ENCODE measurements around the gene DMBT1. TPM values are rescaled to one million over a fixed set of nuclear protein-coding genes. Genes with fewer than 3 reads are reported as not detected.

Gene DMBT1
- total RNA-seq, 2 experiments from 2014 or later = not detected

- H3K4me1 ChIP-seq (ENCODE audit: insufficient read depth, low read length, poor library complexity, severe bottlenecking) = no peaks in the 10 kb centered on the region
- ChIA-PET POLR2A (no interaction called here), CTCF (ENCODE audit: unreplicated experiment) (no interaction called here)
- H3K4me3 ChIP-seq (ENCODE audit: low read depth, low read length, poor library complexity, severe bottlenecking) = no peak overlapping the region
- no TSS peak for BruUV-seq (replicated peaks)
- no peaks in the 10 kb centered on the region for H3K79me2 ChIP-seq (ENCODE audit: insufficient read depth, low read depth, low read length)
- H3K36me3 ChIP-seq (ENCODE audit: insufficient read depth, low read length) = no peaks in the 10 kb centered on the region
- H3K4me2 ChIP-seq (ENCODE audit: low read length) = no peak overlapping the region
- H3K27ac ChIP-seq (ENCODE audit: low read depth, low read length, poor library complexity, severe bottlenecking) = no peak overlapping the region
- no peaks in the 10 kb centered on the region for H3K9me3 ChIP-seq (ENCODE audit: low read length)
- no peak overlapping the region for H2AFZ ChIP-seq (ENCODE audit: low read length)
- TF ChIP-seq, protein P1, sequence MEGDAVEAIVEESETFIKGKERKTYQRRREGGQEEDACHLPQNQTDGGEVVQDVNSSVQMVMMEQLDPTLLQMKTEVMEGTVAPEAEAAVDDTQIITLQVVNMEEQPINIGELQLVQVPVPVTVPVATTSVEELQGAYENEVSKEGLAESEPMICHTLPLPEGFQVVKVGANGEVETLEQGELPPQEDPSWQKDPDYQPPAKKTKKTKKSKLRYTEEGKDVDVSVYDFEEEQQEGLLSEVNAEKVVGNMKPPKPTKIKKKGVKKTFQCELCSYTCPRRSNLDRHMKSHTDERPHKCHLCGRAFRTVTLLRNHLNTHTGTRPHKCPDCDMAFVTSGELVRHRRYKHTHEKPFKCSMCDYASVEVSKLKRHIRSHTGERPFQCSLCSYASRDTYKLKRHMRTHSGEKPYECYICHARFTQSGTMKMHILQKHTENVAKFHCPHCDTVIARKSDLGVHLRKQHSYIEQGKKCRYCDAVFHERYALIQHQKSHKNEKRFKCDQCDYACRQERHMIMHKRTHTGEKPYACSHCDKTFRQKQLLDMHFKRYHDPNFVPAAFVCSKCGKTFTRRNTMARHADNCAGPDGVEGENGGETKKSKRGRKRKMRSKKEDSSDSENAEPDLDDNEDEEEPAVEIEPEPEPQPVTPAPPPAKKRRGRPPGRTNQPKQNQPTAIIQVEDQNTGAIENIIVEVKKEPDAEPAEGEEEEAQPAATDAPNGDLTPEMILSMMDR (conservative IDR thresholded peaks at IDR 0.05; ENCODE audit: low read length) = no peak
- no peak for TF ChIP-seq EZH2phosphoT487 (IDR thresholded peaks at IDR 0.05; ENCODE audit: borderline replicate concordance, low read depth, low read length)
- no peak for DNase-seq (ENCODE audit: low spot score)
- H4K20me1 ChIP-seq (ENCODE audit: insufficient read depth, low read length) = no peaks in the 10 kb centered on the region
- intact Hi-C loops (cut with micrococcal nuclease; ENCODE audit: unreplicated experiment) = no loop called here
- H3K9me2 ChIP-seq (ENCODE audit: insufficient read depth, low read length) = no peaks in the 10 kb centered on the region
Measured at GRCh38 chr10:122659126-122659525, 98.6 kb downstream of the DMBT1 start.

DNA sequence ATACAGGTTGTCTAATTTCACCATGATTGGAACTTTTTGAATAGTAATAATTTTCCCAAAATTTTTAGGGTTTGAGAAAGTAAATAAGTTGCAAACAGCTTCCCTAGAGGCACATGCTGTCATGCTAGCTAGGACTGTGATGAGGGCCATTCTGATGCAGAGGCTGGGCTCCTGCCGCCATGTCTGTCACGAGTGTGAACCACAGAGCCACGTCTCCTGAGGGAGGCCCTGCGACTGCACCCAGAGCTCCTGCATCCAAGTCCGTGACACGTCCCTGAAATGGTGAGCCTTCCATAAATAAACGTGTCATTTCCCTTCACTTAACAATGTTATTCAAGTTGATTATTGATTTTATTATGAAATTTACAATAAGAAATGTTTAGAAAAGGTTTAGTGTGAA lies 99.1 kb downstream of the DMBT1 start:
- CTCF ChIA-PET (ENCODE audit: unreplicated experiment) = no interaction called here
- intact Hi-C loops (cut with micrococcal nuclease; ENCODE audit: unreplicated experiment) = no loop called here
- no peaks in the 10 kb centered on the region for H4K20me1 ChIP-seq (ENCODE audit: insufficient read depth, low read length)

DNA sequence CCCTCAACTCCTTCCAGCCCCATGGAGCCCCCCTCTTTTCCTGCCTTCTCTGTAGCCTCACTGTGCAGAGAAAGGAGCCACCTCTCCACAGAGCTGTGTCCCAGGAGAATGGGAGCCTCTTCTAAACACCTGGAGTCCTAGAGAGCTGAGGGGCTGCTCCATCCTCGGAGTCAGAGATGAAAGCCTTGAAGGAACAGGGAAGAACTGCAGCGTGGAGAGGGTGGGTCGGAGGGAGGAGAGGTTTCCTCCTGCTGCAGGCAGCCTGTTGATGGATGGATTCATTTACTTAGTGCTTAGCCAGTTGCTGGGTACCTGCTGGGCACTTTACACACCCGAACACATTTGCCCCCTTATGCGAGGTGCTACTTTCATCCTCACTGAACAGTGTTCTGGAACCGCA lies 100.1 kb downstream of the DMBT1 start:
- H3K4me2 ChIP-seq (ENCODE audit: low read length) = no peak overlapping the region
- no peak overlapping the region for H2AFZ ChIP-seq (ENCODE audit: low read length)
- no peak for TF ChIP-seq EZH2phosphoT487 (IDR thresholded peaks at IDR 0.05; ENCODE audit: borderline replicate concordance, low read depth, low read length)
- TF ChIP-seq, protein P1 (conservative IDR thresholded peaks at IDR 0.05; ENCODE audit: low read length) = no peak
- no peaks in the 10 kb centered on the region for H4K20me1 ChIP-seq (ENCODE audit: insufficient read depth, low read length)
- H3K4me1 ChIP-seq (ENCODE audit: insufficient read depth, low read length, poor library complexity, severe bottlenecking) = no peaks in the 10 kb centered on the region
- ChIA-PET CTCF (ENCODE audit: unreplicated experiment) (no interaction called here), POLR2A (no interaction called here)
- DNase-seq (ENCODE audit: low spot score) = no peak
- no peaks in the 10 kb centered on the region for H3K36me3 ChIP-seq (ENCODE audit: insufficient read depth, low read length)
- no peak overlapping the region for H3K4me3 ChIP-seq (ENCODE audit: low read depth, low read length, poor library complexity, severe bottlenecking)
- no peaks in the 10 kb centered on the region for H3K9me3 ChIP-seq (ENCODE audit: low read length)
- no peaks in the 10 kb centered on the region for H3K79me2 ChIP-seq (ENCODE audit: insufficient read depth, low read depth, low read length)
- H3K9me2 ChIP-seq (ENCODE audit: insufficient read depth, low read length) = no peaks in the 10 kb centered on the region
- H3K27ac ChIP-seq (ENCODE audit: low read depth, low read length, poor library complexity, severe bottlenecking) = no peak overlapping the region
- BruUV-seq (replicated peaks) = no TSS peak
- intact Hi-C loops (cut with micrococcal nuclease; ENCODE audit: unreplicated experiment) = no loop called here

More for the DNA sequence above, 99.1 kb downstream of the DMBT1 start:
- Histone ChIP-seq H3K27ac (ENCODE audit: low read depth, low read length, poor library complexity, severe bottlenecking) (no peak overlapping the region), H3K9me3 (ENCODE audit: low read length) (no peaks in the 10 kb centered on the region), H3K36me3 (ENCODE audit: insufficient read depth, low read length) (no peaks in the 10 kb centered on the region), H2AFZ (ENCODE audit: low read length) (no peak overlapping the region), H3K4me1 (ENCODE audit: insufficient read depth, low read length, poor library complexity, severe bottlenecking) (no peaks in the 10 kb centered on the region), H3K9me2 (ENCODE audit: insufficient read depth, low read length) (no peaks in the 10 kb centered on the region), H3K4me3 (ENCODE audit: low read depth, low read length, poor library complexity, severe bottlenecking) (no peak overlapping the region), H3K79me2 (ENCODE audit: insufficient read depth, low read depth, low read length) (no peaks in the 10 kb centered on the region), H3K4me2 (ENCODE audit: low read length) (no peak overlapping the region)
- BruUV-seq (replicated peaks) = no TSS peak
- POLR2A ChIA-PET = no interaction called here
- TF ChIP-seq, protein P1 (conservative IDR thresholded peaks at IDR 0.05; ENCODE audit: low read length) = no peak
- no peak for TF ChIP-seq EZH2phosphoT487 (IDR thresholded peaks at IDR 0.05; ENCODE audit: borderline replicate concordance, low read depth, low read length)
- no peak for DNase-seq (ENCODE audit: low spot score)

All from OCI-LY7 (cell line).